Mononuclear cell (primary cell): ENCODE results near the gene HELZ2. TPM values are rescaled to one million over a fixed set of nuclear protein-coding genes. Genes with fewer than 3 reads are reported as not detected.
"Not testable (repeated sequence)": the region's sequence is repeated elsewhere in the genome, so short reads cannot be mapped to it uniquely, and the experiment has no call there.

Experiments used
- H3K27me3 ChIP-seq: 2 replicates; pipeline ENCODE4 v1.6.0; 2011; ENCODE audit warnings: low read length, control low read depth; ENCODE audit not compliant: insufficient read depth
- H3K4me1 ChIP-seq: 2 replicates; pipeline ENCODE4 v1.5.1; 2011; ENCODE audit warnings: mild to moderate bottlenecking, low read length, control low read depth; ENCODE audit not compliant: insufficient read depth
- H3K4me3 ChIP-seq: 2 replicates; pipeline ENCODE4 v1.5.1; 2011; ENCODE audit warnings: mild to moderate bottlenecking, low read length, moderate library complexity
- H3K9me3 ChIP-seq: 2 replicates; pipeline ENCODE4 v1.5.1; 2011; ENCODE audit warnings: low read depth, mild to moderate bottlenecking, control low read depth, low read length
- total RNA-seq: library from RNA; depleted of rRNA; stranded (reverse); fragments of >200 nt; gene quantifications from one replicate; pipeline ENCODE4 v1.2.3, GENCODE V29; 2012

Gene HELZ2
- total RNA-seq, 1 donor = 49.0 TPM

GRCh38 chr20:63576311-63576710, 2.3 kb upstream of the HELZ2 start:
- H3K27me3 ChIP-seq = no peaks in the 10 kb centered on the region
- no peaks in the 10 kb centered on the region for H3K9me3 ChIP-seq
- no peak overlapping the region for H3K4me3 ChIP-seq
- H3K4me1 ChIP-seq = peaks cover 26% of the 10 kb centered on the region

GRCh38 chr20:63574829-63575743, 1.0 kb upstream of the HELZ2 start:
- peaks cover 26% of the 10 kb centered on the region for H3K4me1 ChIP-seq
- H3K4me3 ChIP-seq = no peak overlapping the region
- no peaks in the 10 kb centered on the region for H3K27me3 ChIP-seq
- H3K9me3 ChIP-seq = no peaks in the 10 kb centered on the region

DNA sequence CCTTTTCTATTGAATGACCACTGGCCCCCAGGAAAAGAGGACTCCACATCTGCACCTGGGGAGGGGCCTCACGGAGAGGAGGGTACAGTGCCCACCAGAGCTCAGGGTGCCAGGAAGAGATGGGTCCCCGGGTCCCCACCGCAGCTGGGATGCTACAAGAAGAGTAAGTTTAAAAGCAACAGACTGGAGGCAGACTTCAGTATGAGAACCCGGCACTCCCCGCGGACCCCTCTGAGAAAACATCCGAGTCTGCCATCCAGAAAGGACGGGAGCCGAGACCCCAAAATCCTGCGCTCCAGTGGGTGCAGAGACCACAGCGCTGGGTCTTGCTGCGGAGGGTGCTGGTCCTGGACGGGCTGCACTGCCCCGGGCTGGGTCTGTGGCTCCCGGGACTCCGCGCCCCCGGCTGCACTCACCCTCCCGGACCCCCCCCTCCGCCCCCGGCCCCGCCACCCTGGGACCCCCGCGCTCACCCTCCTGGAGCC, 350 bp downstream of the HELZ2 start:
- Histone ChIP-seq H3K4me3 (peak overlapping the region; percentile 70), H3K27me3 (no peaks in the 10 kb centered on the region), H3K4me1 (peaks cover 33% of the 10 kb centered on the region)

GRCh38 chr20:63572788-63573646, 1.0 kb downstream of the HELZ2 start:
- Histone ChIP-seq H3K4me1 (peaks cover 40% of the 10 kb centered on the region), H3K9me3 (no peaks in the 10 kb centered on the region), H3K4me3 (peak overlapping the region; percentile 70), H3K27me3 (no peaks in the 10 kb centered on the region)

More for the DNA sequence above, 350 bp downstream of the HELZ2 start:
- no peaks in the 10 kb centered on the region for H3K9me3 ChIP-seq

- Histone ChIP-seq H3K9me3 (no peaks in the 10 kb centered on the region), H3K4me1 (peaks cover 48% of the 10 kb centered on the region), H3K4me3 (no peak overlapping the region), H3K27me3 (no peaks in the 10 kb centered on the region)
These were observed 1.8 kb downstream of the HELZ2 start for GRCh38 chr20:63572071-63572787.

GRCh38 chr20:63571087-63571478, 3.0 kb downstream of the HELZ2 start:
- peaks cover 55% of the 10 kb centered on the region for H3K4me1 ChIP-seq
- H3K9me3 ChIP-seq, H3K27me3 ChIP-seq, H3K4me3 ChIP-seq: not testable (repeated sequence)

- Histone ChIP-seq H3K4me3 (no peak overlapping the region), H3K27me3 (no peaks in the 10 kb centered on the region), H3K4me1 (peaks cover 55% of the 10 kb centered on the region), H3K9me3 (no peaks in the 10 kb centered on the region)
These were observed 3.6 kb downstream of the HELZ2 start for GRCh38 chr20:63570281-63571086.

- peaks cover 50% of the 10 kb centered on the region for H3K4me1 ChIP-seq
- no peaks in the 10 kb centered on the region for H3K27me3 ChIP-seq
- no peak overlapping the region for H3K4me3 ChIP-seq
These were observed 4.8 kb downstream of the HELZ2 start for GRCh38 chr20:63568986-63569949.

GRCh38 chr20:63568170-63568981, 5.7 kb downstream of the HELZ2 start:
- H3K27me3 ChIP-seq = no peaks in the 10 kb centered on the region
- no peaks in the 10 kb centered on the region for H3K9me3 ChIP-seq
- peak overlapping the region; percentile 22 for H3K4me3 ChIP-seq
- peaks cover 46% of the 10 kb centered on the region for H3K4me1 ChIP-seq

More at GRCh38 chr20:63568986-63569949, 4.8 kb downstream of the HELZ2 start:
- no peaks in the 10 kb centered on the region for H3K9me3 ChIP-seq

DNA sequence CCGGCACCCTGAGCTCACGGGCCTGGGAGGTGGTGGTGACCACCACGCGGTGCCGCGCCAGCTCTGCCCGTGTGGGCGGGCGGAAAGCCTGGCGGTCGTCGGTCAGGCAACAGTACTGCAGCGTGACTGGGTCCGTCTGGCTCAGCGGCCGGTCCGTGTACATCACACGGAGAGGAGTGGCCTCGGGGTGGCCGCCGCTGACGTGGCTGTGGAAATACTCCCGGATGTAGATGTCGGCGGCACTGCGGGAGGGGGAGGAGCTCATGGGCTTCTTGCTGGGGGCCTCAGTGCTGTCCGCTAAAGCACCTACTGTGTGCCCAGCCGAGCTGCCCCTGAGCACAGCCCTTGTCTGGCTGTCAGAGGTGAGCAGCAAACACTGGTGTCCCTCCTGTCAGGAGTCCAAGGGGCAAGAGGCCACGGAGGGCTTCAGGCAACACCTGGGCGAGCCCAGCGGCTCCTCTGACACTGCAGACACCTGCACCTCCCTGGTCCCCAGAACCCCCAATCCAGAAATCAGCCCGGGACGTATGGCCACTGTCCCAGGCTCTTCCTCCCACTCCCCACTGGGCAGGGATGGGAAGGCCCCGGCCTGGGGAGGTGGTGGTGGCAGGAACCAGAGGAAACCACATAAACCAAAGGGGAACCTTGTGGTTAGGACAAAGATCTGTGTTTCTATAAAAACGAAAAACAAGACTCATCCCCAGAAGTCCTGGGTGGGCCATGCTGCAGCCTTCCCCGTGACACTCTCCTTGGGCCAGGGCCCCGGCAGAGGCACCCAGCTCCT, 6.5 kb downstream of the HELZ2 start:
- peaks cover 38% of the 10 kb centered on the region for H3K4me1 ChIP-seq
- peak overlapping the region; percentile 25 for H3K4me3 ChIP-seq
- no peaks in the 10 kb centered on the region for H3K27me3 ChIP-seq
- H3K9me3 ChIP-seq = no peaks in the 10 kb centered on the region

- H3K9me3 ChIP-seq = no peaks in the 10 kb centered on the region
- peaks cover 34% of the 10 kb centered on the region for H3K4me1 ChIP-seq
- no peaks in the 10 kb centered on the region for H3K27me3 ChIP-seq
- H3K4me3 ChIP-seq = no peak overlapping the region
These were observed 7.0 kb downstream of the HELZ2 start for GRCh38 chr20:63567136-63567385.

- H3K9me3 ChIP-seq = no peaks in the 10 kb centered on the region
- H3K4me1 ChIP-seq = peaks cover 34% of the 10 kb centered on the region
- H3K27me3 ChIP-seq = no peaks in the 10 kb centered on the region
- no peak overlapping the region for H3K4me3 ChIP-seq
These were observed 7.5 kb downstream of the HELZ2 start for GRCh38 chr20:63566395-63567135.
